Kasumi-1 (cell line): ENCODE data around the gene F3.
A peak's percentile ranks its signal among the peaks of the same experiment; 100 is the strongest.

Source experiments
- DNase-seq, 2 experiments: peaks; one replicate each; lab custom pipeline; 2025; lab: John Stamatoyannopoulos, UW

F3 gene

DNA sequence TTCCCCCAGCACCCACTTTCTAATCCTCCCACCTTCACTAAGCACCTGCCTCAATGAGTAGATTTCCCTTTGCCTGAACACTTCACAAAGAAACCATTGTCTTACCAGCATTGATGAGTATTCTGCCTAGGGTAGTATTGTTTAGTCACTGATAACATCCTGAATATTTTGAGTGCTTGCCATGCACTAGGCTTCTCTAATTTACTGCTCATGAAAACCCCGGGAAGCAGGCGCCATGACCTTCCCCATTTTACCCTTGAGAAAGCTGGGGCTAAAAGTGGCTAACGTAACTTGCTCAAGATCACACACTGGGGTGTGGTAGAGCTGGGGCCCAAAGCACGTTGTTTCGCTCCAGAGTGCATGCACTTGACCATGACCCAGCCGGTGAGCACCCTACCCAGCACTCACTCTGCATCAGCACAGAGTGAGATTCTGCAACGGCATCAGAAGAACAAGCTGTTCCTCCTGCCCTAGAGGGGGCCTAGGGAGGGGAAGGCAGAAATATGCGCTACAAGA, 10.6 kb upstream of the F3 start:
- DNase-seq: no peak

DNA sequence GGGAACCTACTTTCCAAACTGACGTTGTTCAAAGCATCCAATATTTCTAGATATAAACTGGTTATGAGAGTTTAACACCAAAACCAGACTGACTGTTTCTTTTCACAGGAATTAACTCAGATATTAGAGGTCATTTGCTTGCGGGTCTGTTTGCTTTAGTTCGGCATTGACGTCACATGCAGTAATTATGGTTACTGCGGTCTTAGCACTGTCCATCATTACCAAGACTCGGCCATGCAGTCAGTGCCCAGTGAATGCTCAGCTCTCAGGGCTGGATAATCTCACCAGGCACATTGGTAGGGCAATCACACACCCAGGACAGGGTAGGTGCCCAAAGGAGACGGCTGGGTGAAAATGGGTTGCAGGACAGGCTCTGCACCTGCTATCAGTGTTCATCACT, 9.9 kb upstream of the F3 start:
- no peak for DNase-seq

DNA sequence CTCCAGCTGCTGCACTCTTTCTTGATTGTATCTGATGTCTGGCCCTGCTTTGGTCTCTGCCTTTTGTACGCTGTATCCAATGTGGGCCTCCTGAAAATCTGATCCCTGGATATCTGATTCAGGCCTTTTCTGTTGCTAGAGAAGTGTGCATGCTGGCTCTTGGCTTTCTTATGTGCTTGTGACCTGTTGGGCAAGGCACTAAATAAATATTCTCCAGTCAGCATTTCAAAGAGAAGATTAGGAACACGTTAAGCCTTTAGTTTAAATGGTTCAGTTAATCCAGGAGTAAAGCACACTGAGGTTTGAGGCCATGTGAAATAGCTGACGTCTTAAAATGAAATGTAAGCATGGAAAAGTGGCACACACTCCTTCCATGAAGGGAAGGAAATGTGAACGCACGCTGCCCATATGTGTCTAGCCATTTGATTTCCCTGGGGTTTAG, 9.3 kb upstream of the F3 start:
- DNase-seq: no peak

DNA sequence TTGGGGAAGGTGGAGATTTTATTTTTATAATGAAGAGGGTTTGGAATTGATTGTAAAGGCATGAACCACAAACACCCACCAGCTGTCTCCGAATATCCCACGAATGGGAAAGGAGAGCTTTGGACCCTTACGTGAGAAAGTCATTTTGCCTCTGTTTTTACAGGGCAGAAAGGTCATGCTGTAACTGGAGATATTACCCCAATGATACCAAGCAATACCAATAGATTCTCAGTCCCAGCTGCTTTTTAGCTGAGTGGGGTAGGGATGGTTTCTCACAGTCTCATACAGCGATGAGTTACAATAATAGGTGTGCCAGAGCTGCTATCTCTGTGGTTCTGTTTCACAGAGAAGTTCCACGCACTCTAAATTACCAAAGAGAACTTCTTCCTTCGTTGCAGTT, 8.8 kb upstream of the F3 start:
- DNase-seq: no peak

DNA sequence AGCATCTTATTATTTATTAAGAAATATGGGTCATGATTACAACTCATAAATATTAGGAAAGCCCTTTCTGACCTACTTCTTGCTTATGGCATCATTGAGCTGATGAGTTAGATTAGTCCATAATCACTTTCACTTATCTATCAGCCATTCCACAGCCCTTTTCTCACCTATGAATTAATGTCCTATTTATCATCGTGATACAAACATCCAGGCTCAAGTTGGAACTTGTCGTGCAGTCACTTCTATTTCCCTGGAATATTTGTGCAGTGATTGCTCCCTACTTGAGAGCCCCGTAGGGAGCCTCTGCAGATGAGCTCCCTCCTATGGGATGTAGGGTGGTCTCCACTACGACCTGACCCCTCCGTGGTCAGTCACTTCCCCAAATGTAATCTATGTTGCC, 8.1 kb upstream of the F3 start:
- no peak for DNase-seq

DNA sequence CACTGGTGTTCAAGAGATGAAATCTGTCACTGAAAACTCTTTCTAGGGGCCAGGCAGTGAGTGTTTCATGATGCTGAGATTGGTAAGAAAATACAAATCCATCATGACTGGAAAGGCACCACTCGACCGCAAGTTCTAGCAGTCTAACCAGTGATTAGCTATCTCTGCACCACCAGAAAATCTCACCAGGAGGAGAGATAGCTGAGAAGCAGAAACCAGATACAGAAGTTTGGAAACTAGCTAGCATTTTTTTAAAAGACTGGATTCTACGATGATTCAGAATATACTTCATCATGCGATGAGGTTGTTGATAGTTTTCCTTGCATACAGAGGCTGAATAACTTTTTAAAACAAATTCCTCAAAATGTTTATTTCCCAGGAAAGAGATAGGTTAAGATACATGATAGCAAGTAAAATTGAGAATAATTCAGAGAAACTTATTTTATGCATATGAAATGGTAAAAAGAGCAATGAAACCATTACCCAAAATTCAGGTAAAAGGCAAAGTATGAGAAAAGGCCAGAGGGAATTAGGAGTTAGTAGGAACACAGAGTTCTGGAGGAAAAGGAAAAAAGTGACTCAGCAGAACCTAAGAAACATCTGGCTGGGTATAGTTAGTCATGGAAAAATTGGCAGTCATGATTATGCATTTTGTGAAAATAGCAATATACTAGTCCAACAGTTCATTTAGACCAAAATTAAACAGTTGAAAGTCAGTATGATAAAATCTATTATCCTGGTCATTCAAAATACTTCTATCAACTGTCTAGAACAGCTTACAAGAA, 3.3 kb upstream of the F3 start:
- DNase-seq: no peak

DNA sequence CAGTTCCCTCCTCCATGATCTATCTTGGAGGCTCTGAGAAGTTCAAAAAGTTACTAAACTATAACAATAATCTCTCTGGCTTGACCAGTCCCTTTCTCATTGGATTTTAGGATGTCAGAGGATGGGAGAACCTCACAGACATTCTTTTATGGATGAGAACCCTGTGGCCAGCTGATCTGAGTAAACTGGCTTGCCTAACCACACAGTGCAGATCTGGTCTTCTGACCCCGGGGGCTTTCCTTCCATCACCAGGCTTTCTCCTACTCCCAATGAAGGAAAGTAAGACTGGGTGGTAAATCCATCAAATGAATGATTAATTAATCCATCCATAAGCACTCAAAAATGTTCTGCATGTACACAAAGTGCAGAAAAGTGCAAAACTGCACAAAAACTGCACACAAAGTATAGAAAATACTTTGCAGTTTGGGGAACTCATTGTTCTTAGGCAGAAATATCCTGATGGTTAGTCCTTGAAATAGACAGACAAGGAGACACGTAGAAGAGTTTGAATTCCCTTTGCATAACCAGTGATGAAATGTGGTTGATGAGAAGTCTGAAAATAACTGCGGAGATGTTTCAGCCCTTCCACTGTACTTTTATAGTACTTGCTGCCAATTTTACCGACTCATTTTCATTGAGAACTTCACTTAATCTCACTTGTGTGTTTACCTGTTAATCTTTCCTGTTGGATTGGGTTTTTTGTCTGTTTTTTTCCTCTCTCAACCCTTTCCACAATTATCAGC, 2.5 kb upstream of the F3 start:
- no peak for DNase-seq

DNA sequence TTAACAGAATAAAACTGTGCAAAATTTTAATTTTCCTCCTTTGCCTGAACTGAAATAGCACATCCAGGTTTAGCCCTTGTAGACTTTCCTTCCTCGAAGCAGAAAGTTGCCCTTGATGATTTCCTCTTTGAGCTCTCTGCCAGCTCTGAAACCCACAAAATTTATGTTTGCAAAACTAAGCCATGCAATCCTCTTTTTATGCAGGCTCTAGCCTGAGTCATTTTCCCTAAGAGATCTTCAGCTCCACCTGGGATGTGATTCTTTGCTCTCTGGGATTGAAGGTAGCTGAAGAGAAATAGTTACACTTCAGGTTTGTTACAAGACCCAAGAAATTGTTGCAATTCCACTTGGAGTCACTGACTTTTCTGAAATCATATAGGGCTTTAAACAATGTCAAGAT, 1.4 kb upstream of the F3 start:
- peak; percentile 35 to 42 for DNase-seq

DNA sequence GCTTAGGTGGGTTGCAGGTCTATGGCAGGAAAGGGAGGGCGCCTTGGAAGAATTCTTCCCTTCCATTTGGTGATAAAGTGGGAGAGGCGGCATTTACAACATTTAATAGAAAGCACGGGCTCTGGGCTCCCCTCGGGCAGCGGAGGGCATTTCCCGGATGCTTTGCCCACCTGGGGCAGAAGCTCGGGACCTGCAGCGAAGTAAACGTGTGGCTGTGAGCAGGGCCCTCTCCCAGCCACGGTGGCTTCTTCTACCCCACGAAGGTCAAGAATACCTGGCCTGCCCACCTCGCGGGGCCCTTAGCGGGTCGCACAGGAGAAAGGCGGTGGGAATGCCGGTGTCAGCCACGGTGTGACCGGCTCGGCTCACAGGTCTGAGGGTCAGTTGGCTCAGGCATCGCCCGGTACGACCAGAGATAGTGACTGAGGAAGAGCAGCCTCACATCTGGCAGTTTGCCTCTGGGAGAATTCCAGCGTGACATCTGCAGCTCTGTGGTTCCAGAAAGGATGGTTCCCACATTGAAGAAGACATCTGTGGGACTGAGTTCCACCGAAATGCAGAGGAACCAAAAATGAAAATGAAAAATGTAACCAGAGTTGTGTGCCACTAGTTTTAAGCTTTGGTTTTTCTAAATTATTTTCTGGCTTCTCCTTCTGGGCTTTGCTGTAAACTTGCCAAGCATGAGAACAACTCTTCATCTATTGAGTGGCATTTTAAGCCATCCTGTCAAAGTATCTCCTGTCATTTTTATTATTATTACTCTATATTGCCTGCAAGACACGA, 720 bp upstream of the F3 start:
- DNase-seq: peak; percentile 25 to 59

DNA sequence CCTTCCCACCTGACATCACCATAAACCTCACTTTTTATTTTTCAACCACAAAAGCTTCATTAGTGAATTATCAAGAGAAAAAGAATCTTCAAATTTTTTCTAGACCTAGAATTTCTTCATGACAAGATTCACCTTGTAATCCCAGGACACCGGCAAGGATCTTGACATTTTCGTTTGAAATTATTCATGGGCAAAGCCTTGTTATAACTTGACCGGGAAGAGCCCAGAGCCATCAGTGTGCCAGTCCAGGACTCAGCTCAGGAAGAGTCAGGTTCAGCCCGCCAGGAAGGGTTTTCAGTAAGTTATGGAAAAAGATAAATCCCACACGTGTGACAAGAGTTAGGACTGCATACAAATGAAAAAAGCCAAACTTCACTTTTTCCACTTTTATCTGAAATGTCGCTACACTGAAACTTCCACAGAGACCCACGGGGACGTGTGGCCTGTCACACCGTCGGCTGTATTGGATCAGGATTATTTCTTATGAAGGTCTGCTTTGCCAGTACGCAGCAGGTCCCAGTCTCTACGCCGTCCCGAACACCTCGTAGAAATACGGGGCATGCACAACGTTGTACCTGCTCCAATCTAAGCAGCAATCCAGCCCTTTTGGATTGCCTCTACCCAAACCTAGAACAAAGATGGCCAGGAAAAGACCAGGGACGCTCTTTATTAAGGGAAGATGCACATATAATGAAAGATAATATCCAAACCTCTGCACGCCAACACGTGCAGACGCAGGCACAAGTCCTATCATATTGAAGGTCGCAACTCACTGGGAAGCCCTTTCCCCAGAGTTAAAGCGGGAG, 916 bp downstream of the F3 start:
- peak in 1 of 2 experiments; percentile 11 for DNase-seq

DNA sequence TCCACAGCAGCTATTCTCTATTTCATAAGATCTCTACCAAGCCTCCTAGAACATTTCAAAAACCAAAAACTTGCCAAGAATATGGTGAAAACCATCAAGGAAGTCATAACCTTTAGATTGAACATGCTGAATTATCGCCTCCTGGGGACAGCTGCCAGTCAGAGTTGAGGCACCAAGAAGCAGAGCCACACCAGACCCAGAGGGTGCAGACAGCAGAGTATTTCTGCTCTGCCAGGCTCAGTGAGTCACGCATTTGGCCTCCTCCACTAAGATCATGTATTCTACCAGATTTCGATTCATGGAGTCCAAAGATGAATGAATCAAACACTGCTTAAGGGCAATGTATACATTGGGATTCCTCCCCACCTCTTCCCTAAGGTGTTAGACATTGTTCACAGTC, 2.1 kb downstream of the F3 start:
- no peak for DNase-seq

DNA sequence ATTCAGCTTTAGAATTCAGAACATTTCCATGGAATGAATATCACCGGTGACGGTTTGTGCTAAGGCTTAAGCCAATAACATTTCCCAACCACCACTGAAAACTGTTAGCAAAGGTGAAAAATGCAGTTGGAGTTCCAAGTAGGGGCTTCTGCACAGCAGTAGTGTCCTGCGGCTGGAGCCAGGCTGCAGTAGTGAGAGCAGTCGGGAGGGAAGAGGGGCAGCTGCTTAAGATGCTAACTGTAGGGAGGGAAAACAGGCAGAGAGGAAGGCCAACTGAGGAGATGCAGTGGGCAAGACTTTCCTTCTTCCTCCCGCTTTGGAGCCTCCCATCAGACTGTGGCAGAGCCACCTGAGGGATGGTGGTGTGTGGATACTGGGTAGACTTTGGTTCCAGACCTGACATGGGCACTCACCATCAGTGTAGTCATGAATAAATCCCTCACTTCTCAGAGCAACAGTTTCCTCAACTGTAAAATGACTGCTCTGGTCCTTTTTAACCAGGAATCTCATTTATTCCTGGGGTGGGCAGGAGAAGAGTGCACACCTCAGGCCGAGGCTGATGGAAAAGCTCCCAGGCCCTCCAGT, 3.2 kb downstream of the F3 start:
- DNase-seq: no peak

DNA sequence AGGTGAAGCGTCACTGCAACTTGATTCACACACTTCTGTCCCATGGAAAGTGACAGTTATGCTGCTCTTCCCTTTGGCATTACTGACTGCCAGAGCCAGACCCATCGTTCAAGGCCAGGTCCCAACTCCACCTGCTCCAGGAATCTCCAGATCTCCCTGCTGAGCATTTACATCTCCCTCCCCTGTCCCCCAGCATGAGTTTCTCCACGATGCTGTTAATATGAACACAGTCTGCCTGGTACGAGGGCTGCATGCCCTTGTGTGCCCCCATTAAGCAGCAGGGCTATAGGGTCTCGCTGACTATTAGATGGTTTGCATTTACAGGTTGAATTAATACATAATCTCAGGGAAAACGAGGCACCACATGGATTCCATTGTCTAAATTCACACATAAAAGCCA, 4.3 kb downstream of the F3 start:
- no peak for DNase-seq

DNA sequence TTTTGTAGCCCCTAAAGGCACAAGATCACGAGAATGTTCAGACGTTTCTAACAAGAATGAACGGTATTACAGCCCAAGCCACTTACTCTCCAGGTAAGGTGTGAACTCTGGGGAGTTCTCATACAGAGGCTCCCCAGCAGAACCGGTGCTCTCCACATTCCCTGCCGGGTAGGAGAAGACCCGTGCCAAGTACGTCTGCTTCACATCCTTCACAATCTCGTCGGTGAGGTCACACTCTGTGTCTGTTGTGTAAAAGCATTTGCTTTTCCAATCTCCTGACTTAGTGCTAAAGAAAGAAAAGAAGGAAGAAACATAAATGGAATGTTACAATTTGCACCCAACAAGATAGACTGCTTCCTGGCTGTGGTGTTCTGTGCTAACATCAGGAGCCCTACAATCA, 5.7 kb downstream of the F3 start:
- DNase-seq: no peak

DNA sequence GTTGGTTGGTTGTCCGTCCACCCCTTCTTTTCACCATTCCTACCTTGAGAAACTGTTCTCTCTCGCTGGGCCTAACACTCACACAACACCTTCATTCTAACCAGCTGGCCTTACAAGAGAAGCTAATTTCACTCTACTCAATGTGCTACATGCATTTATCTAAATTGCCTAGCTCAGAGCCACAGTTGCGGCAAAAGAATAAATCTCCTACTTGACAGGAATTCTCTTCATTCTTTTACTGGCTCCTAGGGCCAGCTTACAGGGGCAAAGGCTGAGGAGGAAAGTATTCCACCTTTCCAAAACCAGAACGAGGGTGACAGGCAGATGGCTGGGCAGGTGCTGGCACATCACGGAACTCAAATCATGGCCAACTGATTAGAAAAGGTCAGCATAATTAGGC, 6.5 kb downstream of the F3 start:
- DNase-seq: no peak

DNA sequence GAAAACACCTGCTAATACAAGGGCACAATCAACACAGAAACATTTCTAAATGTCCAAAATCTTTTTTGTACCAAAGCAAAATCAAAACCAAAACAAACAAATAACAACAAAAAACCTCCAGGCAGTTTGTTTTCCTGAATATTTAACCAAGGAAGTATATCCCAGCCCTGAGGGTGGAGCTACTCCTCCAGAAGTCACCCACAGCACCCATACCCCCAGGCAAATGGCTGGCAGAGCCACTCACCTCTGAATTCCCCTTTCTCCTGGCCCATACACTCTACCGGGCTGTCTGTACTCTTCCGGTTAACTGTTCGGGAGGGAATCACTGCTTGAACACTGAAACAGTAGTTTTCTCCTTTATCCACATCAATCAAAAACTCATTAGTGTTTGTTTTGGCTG, 9.5 kb downstream of the F3 start:
- no peak for DNase-seq

DNA sequence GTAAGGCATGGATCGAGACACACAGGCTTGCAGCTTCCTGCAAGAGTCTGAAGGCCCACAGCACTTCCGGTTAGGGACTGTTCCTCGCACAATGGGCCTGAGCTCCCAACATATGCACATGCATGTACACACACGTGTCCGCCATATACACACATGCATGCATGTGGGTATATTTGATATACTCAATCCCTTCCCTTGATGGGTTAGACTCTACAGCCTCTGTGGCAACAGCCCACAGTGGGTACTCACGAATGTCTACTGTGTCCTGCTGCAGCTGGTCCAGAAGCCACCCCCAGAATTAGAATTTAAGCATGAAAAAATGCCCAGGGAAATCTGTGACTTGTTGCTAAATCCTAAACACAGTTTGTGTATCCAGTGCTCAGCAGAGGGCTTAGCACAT, 9.9 kb downstream of the F3 start:
- no peak for DNase-seq

DNA sequence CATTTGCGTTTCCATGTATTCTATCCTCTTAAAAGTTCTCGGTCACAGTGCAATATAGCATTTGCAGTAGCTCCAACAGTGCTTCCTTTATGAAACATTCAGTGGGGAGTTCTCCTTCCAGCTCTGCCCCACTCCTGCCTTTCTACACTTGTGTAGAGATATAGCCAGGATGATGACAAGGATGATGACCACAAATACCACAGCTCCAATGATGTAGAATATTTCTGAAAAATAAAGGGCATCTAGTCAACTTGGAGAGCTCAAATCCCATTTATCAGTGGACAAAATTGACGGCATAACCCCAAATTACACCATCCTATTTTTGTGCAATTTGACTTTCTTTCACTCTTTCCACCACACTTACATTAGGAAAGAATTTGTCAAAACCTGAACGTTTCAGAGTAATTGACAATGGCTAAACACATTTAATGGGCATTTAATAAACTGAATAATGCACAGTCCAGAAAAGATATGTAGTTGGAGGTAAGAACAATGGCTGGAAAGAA, 11.1 kb downstream of the F3 start:
- no peak for DNase-seq

DNA sequence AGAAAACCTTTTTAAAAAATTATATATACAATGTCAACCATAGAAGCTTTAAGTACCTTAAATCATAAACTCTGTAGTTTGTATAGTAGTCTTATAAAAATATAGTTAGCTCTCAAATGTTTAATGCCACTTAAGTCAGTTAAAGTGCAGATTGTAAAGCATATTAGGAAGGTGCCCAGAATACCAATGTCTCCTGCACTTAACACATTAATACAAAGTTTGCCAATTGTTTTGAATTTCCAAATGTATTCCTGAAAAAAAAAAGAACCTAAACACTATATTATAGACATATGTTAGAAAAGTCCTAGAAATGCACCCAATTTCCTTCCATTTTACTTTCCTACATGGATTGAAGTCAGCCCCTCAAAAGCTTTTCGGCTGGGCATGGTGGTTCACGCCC, 12.1 kb downstream of the F3 start:
- DNase-seq: no peak

DNA sequence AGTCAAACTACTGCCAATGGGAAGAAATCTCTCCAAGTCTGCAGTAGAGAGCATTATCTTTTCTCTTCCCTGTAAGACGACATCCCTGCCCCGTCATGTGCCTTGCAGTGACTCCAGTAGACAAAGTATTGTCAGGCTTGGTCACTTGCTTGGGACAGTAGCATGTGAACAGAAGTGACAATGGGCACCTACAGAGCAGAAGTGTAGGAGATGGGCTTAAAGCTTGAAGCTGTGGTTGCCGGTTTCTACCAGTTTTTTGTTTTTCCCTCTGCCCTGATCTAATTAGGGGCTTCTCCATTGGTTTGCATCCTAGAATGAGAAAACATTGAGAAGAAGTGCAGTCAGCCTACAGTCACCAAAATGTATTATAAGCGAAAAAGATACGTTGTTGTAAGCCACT, 12.7 kb downstream of the F3 start:
- DNase-seq: no peak

DNA sequence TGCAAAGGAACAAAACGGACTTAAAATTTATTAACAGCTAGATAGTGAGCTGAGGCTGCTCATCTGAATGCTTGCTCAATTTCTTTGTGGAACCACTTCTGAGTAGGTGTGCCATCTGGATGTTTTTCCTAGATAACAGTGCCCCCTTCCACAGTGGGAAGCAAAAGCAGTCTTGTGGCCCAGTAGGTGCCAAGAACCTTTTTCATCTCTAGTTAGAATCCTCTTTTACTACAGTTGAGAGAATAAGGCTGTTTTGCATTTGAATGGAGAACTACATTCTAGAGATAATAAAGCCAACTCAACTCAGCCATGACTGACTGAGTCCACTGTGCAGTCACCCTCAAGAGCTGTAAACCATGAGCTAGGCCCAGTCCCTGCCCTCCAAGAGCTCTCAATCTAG, 13.3 kb downstream of the F3 start:
- no peak for DNase-seq
